PFSK-1 (cell line): ENCODE measurements around the gene FRMD4A.

ENCODE experiments used
- FOXP2 ChIP-seq: optimal IDR thresholded peaks from 2 replicates; pipeline ENCODE3; 2011; ENCODE audit warnings: borderline replicate concordance, control low read depth, inconsistent platforms; ENCODE audit not compliant: insufficient read depth; ENCODE audit errors: extremely low read length, extremely low read depth
- POLR2AphosphoS5 ChIP-seq: IDR thresholded peaks from 2 replicates; pipeline ENCODE4 v1.6.1; 2012; ENCODE audit warnings: low read depth, mild to moderate bottlenecking, control low read depth, low read length, moderate library complexity
- SIN3A ChIP-seq: IDR thresholded peaks from 2 replicates; pipeline ENCODE4 v1.6.1; 2012; ENCODE audit warnings: mild to moderate bottlenecking, low read length, moderate library complexity, borderline replicate concordance; ENCODE audit not compliant: insufficient read depth
- TAF1 ChIP-seq: IDR thresholded peaks from 2 replicates; pipeline ENCODE4 v1.6.1; 2012; ENCODE audit warnings: low read length, control low read depth, borderline replicate concordance; ENCODE audit not compliant: insufficient read depth
- TF ChIP-seq, protein P1 (sequence below), 2 experiments: IDR thresholded peaks; 2 replicates each; pipeline versions ENCODE4 v1.6.1 to v1.8.0; 2011 to 2012; ENCODE audit warnings: low read depth in 2 of 2, low read length in 2 of 2, control low read depth in 1 of 2, inconsistent platforms in 1 of 2, mild to moderate bottlenecking in 1 of 2, moderate library complexity in 1 of 2; ENCODE audit not compliant: insufficient read depth in 1 of 2

FRMD4A gene

DNA sequence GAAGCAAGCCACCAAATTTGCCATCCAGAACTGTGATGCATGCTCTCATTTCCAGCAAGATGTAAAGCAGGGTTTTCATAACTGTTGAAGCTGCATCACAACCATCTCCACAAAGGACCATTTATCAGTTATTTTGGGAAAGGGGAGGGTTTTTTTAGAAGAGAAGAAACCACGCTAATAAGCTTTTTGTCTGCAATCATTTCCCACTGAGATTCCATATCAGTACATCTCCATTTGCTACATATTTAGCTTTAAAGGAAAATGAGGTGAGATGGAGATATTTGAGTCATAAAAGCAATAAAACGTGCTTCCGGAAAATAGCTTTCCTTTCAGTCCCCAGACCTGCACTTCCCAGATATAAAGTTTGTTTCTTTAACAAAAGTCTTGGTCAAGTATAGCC is 258.2 kb downstream of the FRMD4A start:
- TF ChIP-seq, protein P1, sequence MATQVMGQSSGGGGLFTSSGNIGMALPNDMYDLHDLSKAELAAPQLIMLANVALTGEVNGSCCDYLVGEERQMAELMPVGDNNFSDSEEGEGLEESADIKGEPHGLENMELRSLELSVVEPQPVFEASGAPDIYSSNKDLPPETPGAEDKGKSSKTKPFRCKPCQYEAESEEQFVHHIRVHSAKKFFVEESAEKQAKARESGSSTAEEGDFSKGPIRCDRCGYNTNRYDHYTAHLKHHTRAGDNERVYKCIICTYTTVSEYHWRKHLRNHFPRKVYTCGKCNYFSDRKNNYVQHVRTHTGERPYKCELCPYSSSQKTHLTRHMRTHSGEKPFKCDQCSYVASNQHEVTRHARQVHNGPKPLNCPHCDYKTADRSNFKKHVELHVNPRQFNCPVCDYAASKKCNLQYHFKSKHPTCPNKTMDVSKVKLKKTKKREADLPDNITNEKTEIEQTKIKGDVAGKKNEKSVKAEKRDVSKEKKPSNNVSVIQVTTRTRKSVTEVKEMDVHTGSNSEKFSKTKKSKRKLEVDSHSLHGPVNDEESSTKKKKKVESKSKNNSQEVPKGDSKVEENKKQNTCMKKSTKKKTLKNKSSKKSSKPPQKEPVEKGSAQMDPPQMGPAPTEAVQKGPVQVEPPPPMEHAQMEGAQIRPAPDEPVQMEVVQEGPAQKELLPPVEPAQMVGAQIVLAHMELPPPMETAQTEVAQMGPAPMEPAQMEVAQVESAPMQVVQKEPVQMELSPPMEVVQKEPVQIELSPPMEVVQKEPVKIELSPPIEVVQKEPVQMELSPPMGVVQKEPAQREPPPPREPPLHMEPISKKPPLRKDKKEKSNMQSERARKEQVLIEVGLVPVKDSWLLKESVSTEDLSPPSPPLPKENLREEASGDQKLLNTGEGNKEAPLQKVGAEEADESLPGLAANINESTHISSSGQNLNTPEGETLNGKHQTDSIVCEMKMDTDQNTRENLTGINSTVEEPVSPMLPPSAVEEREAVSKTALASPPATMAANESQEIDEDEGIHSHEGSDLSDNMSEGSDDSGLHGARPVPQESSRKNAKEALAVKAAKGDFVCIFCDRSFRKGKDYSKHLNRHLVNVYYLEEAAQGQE (IDR thresholded peaks at IDR 0.05; ENCODE audit: insufficient read depth in 1 of 2, low read depth in 2 of 2, low read length in 2 of 2) = no peak
- TF ChIP-seq POLR2AphosphoS5 (no peak), FOXP2 (no peak), TAF1 (no peak), SIN3A (no peak)

DNA sequence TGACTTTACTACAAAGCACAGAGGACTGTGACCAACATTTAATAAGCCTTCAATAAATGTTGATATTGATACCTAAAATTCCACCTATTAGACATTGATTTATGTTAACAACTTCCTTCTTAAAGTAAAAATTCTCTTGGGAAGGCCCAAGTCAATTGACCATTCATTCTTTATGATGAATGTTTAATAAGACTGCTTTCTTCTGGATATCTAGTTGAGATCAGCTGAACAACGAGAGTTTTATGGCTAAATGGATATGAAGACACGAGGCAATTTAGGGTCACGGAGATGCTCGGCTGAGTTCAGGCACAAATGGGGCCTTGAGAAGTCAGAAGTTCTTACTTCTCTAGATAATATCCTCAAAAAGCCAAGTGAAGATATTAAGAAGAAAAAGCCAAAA is 258.8 kb downstream of the FRMD4A start:
- TF ChIP-seq FOXP2 = no peak
- TF ChIP-seq SIN3A = no peak
- no peak for TF ChIP-seq TAF1
- TF ChIP-seq, protein P1 (IDR thresholded peaks at IDR 0.05; ENCODE audit: insufficient read depth in 1 of 2, low read depth in 2 of 2, low read length in 2 of 2) = no peak
- no peak for TF ChIP-seq POLR2AphosphoS5

DNA sequence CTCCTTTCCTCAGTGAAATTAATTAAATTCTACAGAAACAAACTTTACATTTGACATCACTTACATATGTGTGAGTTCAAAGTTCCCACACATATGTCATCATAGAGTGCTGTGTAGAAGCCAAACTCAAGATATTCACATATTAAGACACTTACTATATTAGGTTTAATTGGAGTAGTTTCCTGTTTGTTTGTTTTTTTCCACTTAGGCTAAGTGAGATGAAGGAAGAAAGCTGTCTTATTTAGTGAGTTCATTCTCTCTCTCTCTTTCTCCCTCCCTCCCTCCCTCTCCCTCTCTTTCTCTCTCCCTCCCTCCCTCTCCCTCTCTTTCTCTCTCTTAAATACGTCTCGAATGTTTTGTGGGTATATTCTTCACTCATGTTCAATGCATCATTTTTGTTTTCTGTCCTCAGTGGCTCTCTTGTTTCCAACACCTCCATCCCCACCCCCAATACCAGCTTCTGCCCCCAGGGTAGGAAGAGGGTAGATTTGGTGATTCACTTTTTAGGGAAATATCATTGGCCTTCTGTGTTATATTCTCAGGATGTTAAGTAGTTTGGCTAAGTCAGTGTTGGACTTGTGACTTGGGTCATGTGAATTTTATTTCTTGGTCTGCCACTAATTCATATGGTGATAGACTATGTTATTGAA is 262.0 kb downstream of the FRMD4A start:
- TF ChIP-seq POLR2AphosphoS5 (no peak), TAF1 (no peak), FOXP2 (no peak), SIN3A (no peak)
- TF ChIP-seq, protein P1 (IDR thresholded peaks at IDR 0.05; ENCODE audit: insufficient read depth in 1 of 2, low read depth in 2 of 2, low read length in 2 of 2) = no peak

DNA sequence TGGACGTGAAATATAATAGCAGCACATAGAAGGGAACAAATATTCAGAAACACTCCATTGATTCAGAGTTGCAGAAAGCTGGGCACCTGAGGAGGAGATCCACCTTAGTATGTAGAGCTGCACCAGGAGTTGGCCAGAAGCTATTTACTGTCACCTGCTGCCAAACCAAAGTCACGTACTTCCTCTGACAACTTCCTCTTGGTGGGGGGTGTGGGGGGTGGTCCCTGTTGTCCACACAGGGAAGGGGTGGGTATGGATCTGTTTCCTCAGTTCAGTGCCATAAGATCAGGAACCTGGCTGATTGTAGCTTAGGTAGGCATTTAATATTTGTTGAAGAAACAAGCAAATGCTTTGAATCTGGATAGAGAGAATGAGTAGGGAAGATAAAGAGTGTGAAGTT is 264.6 kb downstream of the FRMD4A start:
- TF ChIP-seq, protein P1 (IDR thresholded peaks at IDR 0.05; ENCODE audit: insufficient read depth in 1 of 2, low read depth in 2 of 2, low read length in 2 of 2) = no peak
- no peak for TF ChIP-seq SIN3A
- TF ChIP-seq FOXP2 = no peak
- no peak for TF ChIP-seq POLR2AphosphoS5
- TF ChIP-seq TAF1 = no peak
